Activated naive CD8-positive, alpha-beta T cell treated with anti-CD3 and anti-CD28 coated beads, Interleukin-2, amount 50 U/mL, for 16 hours (primary cell): ENCODE measurements around the gene TRAPPC2L.
"Not testable (repeated sequence)": the region's sequence is repeated elsewhere in the genome, so short reads cannot be mapped to it uniquely, and the experiment has no call there.

Experiments used
- DNase-seq: peaks from one replicate; pipeline ENCODE4 v3.0.0-alpha.2; 2020; ENCODE audit warnings: low read depth, low spot score

The TRAPPC2L gene

GRCh38 chr16:88877564-88878289 is 20.8 kb downstream of the TRAPPC2L start:
- DNase-seq = no peak

GRCh38 chr16:88878356-88878755 is 21.4 kb downstream of the TRAPPC2L start:
- DNase-seq = no peak

GRCh38 chr16:88878967-88879787 is 22.2 kb downstream of the TRAPPC2L start:
- no peak for DNase-seq

GRCh38 chr16:88879788-88880055 is 22.8 kb downstream of the TRAPPC2L start:
- DNase-seq = no peak

GRCh38 chr16:88880226-88881006 is 23.5 kb downstream of the TRAPPC2L start:
- no peak for DNase-seq

- DNase-seq = no peak
Observed at GRCh38 chr16:88881007-88881615, 24.2 kb downstream of the TRAPPC2L start.

GRCh38 chr16:88881675-88882357 is 24.9 kb downstream of the TRAPPC2L start:
- no peak for DNase-seq

- no peak for DNase-seq
Observed at GRCh38 chr16:88882358-88883030, 25.6 kb downstream of the TRAPPC2L start.

- DNase-seq = no peak
Observed at GRCh38 chr16:88883117-88883895, 26.4 kb downstream of the TRAPPC2L start.

- no peak for DNase-seq
Observed at GRCh38 chr16:88883946-88884345, 27.0 kb downstream of the TRAPPC2L start.

GRCh38 chr16:88884569-88885271 is 27.8 kb downstream of the TRAPPC2L start:
- DNase-seq = no peak

GRCh38 chr16:88885693-88886280 is 28.9 kb downstream of the TRAPPC2L start:
- DNase-seq = no peak

- no peak for DNase-seq
Observed at GRCh38 chr16:88886420-88886844, 29.5 kb downstream of the TRAPPC2L start.

GRCh38 chr16:88886845-88887521 is 30.1 kb downstream of the TRAPPC2L start:
- DNase-seq = no peak

- DNase-seq = no peak
Observed at GRCh38 chr16:88888057-88888456, 31.1 kb downstream of the TRAPPC2L start.

- no peak for DNase-seq
Observed at GRCh38 chr16:88888461-88889387, 31.8 kb downstream of the TRAPPC2L start.

- DNase-seq = not testable (repeated sequence)
Observed at GRCh38 chr16:88889702-88890352, 32.9 kb downstream of the TRAPPC2L start.
